HG02981 (cell line): Measurements from ENCODE around the gene NHSL1.

Experiments used
- ATAC-seq: cut with Tn5 transposase; IDR thresholded peaks from one replicate; pipeline ENCODE4 v1.9.1; 2021; ENCODE audit warnings: mild to moderate bottlenecking, moderate library complexity; ENCODE audit not compliant: unreplicated experiment

The NHSL1 gene

GRCh38 chr6:138406443-138406842 lies 92.9 kb downstream of the NHSL1 start:
- no peak for ATAC-seq

GRCh38 chr6:138405816-138406413 lies 93.4 kb downstream of the NHSL1 start:
- no peak for ATAC-seq

- ATAC-seq: no peak
Measured at GRCh38 chr6:138404666-138405337, 94.5 kb downstream of the NHSL1 start.

GRCh38 chr6:138403801-138404665 lies 95.3 kb downstream of the NHSL1 start, which contains the start of gene HEBP2:
TSS of gene HEBP2 (plus strand) at chr6:138404223. CDS start at chr6:138404496, 273 bp downstream.
- peak; percentile 86 for ATAC-seq

- ATAC-seq: peak; percentile 16
Measured at GRCh38 chr6:138403324-138403800, 95.9 kb downstream of the NHSL1 start.

GRCh38 chr6:138402838-138403187 lies 96.5 kb downstream of the NHSL1 start:
- no peak for ATAC-seq

DNA sequence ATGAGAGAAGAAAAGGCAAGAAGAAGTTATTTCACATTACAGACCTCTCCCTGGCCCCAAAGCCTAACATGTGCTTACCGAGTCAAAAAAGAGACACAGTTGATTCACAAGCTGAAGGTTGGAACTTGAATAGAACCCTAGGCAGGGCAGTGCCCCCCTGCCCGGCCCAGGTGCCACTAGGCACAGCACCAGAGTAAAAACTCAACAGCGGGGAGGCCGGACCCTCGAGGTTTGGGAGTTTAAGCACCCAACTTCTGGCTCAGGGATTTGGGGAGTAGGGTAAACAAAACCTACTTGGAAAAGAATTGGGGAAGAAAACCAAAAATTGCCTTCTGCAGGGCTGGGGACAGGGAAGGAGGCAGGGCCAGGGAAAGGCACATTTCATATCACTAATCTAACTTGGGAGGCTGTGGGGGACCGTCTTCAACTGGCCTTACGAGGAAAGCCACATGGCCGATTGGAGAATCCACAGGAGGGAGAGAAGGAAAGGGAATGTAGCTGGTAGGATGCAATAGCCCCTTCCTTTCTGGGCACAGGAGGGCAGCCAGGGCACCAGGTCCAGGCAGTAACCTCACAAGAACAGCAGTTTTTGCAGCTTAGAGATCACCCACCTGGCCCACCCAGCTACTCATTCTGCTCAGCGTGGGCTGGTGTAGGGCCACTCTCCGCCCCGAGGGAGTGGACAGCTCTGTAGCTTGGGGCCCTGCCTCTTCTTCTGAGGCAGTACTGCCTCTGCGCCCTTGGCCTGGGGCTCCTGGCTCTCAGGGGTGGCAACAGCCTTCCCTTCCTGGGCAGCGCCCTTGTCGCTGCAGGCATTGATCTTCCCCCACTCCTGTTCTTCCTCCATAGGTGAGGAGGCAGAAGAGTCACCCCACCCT lies 97.1 kb downstream of the NHSL1 start:
- ATAC-seq: no peak

- ATAC-seq: no peak
Measured at GRCh38 chr6:138400326-138400725, 99.0 kb downstream of the NHSL1 start.

- no peak for ATAC-seq
Measured at GRCh38 chr6:138397128-138398122, 101.9 kb downstream of the NHSL1 start.

DNA sequence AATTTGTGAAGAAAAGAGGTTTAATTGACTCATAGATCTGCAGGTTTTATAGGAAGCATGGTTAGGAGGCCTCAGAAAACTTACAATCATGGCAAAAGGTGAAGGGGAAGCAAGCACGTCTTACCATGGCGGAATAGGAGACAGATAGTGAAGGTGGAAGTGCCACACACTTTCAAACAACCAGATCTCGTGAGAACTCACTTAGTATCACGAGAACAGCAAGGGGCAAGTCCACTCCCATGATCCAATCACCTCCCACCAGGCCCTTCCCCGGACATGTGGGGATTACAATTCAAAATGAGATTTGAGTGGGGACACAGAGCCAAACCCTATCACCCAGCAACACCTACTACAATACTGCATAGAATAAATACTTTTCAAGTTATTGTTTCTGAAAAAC lies 102.6 kb downstream of the NHSL1 start:
- no peak for ATAC-seq

- ATAC-seq: no peak
Measured at GRCh38 chr6:138393871-138394783, 105.2 kb downstream of the NHSL1 start.

DNA sequence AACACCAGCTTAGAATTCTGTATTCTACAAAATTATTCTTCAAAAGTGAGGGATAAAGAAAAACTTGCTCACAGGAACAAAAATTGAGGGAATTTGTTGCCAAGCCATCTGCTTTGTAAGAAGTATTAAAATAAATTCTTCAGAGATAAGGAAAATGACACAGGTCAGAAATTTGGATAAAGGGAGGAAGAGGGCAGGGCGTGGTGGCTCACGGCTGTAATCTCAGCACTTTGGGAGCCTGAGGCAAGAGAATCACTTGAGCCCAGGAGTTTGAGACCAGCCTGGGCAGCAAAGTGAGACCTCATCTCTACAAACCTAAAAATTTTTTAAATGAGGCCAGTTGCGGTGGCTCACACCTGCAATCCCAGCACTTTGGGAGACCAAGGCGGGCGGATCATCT lies 109.7 kb downstream of the NHSL1 start:
- ATAC-seq: no peak

- ATAC-seq: no peak
Measured at GRCh38 chr6:138387577-138388368, 111.5 kb downstream of the NHSL1 start.

DNA sequence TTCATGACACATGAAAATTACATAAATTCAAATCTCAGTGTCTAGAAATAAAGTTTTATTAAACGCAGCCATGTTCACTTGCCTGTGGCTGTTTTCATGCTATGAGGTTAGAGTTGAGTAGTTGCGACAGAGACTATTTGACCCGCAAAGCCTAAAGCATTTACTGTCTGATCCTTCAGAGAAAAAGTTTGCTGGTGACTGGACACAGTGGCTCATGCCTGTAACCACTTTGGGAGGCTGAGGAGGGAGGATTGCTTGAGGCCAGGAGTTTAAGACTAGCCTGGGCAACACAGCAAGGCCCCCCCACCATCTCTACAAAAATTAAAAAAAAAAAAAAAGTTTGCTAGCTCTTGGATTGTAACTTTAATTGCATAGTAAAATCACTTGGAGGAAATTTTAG lies 112.4 kb downstream of the NHSL1 start:
- no peak for ATAC-seq

DNA sequence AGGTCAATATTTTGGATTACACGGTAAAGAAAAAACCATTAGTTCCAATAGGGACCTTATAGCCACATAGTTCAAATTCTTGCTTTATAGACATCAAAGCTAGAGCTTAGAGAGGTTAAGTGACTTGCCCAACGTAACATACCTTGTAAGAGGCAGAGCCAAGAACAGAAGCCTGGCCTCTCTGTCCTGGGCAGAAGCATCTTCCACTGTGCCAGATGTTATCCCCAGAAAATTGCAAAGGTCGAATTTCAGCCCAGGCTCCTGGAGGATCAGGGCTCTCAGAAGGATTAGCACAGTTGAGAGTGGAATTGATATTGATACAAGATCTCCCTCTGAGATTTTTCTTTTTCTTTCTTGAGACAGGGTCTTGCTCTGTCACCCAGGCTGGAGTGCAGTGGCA lies 115.5 kb downstream of the NHSL1 start:
- no peak for ATAC-seq

DNA sequence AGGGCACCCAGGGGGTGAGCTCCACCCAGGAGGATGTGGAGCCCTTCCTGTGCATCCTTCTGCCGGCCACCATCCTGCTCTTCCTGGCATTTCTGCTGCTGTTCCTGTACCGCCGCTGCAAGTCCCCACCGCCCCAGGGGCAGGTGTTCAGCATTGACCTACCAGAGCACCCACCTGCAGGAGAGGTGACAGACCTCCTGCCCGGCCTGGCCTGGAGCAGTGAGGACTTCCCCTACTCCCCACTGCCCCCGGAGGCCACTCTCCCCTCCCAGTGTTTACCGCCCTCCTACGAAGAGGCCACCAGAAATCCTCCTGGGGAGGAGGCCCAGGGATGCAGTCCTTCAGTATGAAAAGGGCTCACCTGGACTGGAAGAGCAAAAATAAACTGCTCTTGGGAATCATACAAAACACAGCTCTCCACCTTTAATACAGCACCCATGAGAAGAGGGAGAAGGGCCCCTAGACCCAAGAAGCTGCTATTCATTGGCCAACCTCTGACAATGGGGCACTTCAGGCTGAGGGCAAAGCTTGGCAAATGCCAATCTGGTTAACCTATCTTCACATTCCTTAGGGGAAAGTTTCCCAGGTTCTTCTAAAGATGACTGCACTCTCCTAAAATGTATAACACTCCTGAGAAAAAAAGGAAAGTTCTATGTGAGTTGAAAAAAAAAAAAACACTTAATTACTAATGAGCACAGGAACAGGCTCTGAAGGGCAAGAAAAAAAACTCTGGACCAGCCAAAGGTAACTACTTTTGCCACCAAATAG lies 116.6 kb downstream of the NHSL1 start:
- no peak for ATAC-seq

DNA sequence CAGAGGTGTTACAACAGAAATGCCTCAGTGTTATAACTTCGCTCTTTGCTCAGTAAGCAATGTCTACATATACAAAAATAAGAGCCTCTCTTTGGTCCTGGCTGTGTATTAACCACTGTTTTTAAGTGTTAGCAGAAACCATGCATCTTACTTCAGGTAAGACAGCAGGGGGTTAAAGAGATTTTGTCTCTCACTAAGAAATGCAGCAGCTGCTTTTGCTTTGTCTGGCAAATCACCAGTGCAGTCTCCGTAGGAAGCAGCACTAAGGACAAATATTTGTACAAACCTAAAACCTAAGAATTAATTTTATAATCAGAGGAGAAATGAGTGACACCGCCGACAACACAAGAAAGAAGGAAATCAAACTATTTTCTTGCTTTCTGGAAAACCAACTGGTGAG lies 120.8 kb downstream of the NHSL1 start:
- ATAC-seq: no peak
